GM18517 (cell line): ENCODE data around the gene SETD1A.

Source experiments
- ATAC-seq: cut with Tn5 transposase; IDR thresholded peaks from one replicate; pipeline ENCODE4 v1.9.1; 2021; ENCODE audit warnings: mild to moderate bottlenecking, moderate library complexity; ENCODE audit not compliant: unreplicated experiment

SETD1A gene

DNA sequence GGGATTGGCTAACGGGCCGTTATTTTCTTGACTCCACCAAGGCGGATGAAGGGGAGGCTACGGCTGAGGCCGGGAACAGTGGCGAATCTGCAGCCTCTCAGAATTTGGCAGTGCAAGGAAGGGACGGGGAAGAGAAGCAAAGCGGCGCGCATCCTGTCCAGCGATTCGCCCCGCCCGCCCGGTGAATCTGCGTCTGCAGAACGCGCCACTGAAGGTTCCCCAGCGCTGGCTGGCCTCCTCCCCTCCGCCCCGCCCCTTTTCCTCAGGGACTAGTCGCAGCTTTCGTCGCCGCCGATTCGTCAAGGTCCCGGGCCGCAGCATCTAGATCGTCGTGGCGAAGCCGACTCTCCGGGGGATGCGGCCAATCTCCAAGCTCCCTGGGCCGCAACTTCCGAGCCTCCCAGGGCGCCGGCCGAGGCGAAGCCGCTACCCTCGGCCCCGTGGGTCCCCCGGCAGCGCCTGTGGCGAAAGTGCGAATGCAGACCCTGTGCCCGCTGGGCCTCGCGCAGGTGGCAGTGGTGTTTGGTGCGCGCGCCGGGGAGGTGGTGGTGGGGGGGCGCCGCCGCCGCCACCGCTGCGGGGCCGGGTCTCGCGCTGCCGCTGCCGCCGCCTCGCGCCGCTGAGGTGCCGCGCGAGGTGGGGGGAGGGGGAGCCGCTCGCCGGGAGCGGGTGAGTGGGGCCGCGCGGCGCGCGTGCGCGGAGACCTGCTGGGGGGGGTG is at the start of gene SETD1A:
SETD1A (plus strand) TSS at position 299 of the 719 bp plus-strand sequence. CDS start 978 bp downstream, outside the sequence.
- ATAC-seq, result peak; percentile 65

DNA sequence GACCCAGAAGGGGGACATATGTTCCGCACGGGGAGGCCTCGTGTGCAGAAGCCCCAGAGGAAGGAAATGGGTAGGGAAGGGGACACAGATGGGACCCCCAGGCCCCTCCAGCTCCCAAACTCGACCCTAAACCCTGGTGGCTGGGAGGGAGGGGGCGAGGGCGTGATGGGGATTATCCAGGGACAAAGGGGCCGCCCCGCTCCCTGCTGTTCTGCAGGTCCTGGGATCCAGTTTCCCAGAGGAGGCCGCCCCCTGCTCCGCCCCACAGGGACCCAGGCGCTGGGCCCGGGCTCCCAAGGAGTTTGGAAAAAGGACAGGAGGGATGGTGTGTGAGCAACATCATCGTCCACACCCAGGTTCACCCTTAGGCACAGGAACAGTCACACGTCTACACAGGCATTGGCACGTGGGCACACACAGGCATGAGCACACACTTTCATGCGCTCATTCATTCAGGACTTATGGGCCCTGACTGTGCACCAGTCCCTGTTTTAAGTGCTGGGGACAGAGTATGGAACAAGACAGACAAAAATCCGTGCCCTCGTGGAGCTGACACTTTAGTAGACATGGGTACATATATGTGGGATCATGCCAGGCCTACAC is 47.0 kb upstream of the SETD1A start:
- ATAC-seq, result no peak

DNA sequence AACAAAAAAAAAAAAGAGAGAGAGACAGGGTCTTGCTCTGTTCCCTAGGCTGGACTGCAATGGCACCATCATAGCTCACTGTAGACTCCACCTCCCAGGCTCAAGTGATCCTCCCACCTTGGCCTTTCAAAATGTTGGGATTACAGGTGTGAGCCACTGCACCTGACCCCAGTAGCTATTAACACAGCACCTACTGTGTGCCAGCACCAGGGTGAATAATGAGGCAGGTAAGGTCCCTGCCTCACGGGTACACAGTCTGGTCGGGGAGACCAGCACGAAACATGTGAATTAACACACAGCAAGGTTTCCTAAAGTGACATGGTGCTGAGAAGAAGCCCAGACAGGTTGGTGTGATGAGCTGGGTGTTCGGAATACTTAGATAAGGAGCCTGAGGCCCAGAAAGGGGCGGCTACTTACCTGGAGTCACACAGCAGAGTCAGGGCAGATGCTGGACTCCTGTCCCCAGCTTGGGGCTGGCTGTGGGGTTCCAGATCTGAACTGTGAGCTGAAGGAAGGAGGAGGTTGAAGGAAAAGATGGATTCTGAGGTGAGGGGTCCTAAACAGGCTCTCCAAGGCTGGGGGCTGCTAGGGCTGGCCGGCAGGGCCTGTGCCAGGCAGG is 44.7 kb upstream of the SETD1A start:
- ATAC-seq, result no peak

DNA sequence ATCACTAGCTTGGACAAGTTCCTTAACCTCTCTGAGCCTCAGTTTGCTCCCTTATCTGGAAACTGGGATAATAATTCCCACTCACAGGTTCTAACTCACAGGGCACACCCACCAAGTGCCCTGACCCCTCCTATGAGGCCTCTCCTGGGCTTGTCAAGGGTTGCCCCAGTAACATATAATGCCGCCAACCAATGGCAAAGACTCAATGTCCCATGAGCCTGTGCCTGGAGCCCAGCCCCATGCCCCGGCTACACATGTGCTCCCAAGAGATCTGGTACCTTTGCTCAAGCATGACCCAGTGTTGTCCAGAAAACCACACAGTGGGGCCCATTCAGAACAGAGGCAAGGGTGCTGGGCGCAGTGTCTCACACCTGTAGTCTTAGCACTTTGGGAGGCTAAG is 42.7 kb upstream of the SETD1A start:
- ATAC-seq, result no peak

DNA sequence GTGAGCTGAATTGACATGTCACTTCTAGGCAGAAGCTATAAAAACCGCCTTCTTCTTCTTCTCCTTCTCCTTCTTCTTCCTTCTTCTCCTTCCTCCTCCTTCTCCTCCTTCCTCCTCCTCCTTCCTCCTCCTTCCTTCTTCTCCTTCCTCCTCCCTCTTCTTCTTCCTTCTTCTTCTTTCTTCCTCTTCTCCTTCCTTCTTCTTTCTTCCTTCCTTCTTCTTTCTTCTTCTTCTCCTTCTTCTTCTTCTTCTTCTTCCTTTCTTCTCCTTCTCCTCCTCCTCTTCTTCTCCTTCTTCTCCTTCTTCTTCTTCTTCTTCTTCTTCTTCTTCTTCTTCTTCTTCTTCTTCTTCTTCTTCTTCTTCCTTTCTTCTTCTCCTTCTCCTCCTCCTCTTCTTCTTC is 38.9 kb upstream of the SETD1A start:
- no peak for ATAC-seq

DNA sequence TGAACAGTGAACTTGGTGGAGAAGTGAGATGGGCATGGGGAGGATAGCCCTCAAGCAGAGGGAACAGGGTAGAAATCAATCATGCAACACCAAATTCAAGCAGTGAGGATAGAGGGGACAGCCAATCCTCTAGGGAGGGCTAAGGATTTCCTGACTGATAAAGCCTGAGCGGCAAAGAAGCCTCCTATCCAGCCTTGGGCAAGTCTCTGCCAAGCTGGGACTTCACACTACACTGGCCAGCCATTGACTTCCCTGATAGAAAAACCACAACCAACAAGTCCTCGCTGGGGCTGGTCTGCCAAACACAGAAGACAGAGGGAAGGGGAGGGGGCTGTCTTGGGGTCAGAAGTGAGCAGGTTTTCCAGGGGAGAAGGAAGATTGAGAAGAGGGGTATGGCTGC is 36.7 kb upstream of the SETD1A start:
- no peak for ATAC-seq

DNA sequence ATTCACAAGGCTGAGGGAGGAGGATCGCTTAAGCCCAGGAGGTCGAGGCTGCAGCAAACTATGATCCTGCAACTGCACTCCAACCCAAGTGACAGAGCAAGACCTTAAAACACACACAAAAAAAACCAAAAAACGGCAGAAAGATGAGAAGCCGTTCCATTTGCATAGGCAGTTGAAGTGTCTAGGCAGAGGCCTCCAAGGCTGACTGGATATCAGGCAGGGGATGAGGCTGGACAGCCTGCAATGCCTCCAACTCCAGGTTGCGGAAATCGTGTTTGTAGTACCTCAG is 36.2 kb upstream of the SETD1A start:
- no peak for ATAC-seq

DNA sequence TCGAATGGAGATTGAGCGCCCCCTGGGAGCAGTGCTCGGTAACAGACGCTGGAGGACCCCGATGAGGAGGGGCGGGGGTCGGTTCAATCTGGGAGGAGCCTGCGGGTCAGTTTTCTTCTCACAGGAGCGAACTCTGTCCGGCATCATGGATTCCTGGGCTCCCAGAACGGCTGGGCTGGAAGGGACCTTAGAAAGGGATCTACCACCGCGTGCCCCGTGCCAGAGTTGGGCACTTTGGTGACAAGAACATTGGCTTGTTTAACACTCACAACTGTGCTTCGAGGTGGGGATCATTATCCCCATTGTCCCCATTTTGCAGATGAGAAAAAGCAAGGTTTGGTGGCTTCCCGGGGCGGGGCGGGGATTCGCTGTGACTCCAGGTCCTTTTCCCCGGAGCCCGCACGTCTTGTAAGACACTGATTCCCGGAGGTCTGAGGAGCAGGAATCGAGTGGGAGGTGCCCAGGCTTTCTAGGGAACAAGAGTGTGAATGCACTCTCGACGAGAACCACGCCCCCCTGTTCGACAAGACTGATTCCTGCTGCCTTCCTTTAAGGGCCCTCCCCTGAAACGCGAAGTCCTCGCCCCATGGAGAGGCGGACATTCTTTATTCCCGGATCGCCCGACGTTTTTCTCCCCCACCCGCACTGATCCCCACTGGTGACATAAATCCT is 35.7 kb upstream of the SETD1A start:
- no peak for ATAC-seq

DNA sequence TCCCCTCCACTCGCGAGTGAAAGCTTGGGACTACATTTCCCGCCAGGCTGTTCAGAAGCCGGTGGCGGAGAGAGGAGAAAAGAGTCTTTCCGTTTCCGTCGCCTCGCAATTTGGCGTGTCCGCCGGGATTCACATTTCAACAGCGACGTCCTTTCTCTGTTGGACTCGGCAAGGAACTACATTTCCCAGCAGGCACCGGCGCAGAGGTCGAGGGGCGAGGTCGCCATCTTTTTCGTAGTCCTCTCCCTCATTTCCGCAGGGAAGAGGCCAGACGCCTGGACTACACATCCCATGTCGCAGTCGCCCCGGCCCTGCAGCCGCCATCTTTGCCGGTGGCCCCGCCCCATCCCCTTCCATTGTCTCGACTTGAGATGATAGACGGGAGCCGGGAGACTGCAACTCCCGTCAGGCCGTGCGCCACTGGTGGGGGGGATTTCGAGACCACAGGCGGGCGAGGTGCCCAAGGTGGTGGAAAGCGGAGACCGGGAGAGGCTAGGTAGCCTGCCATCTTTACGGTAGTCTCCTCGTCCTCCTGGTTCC is 35.1 kb upstream of the SETD1A start:
- ATAC-seq, result peak; percentile 78

DNA sequence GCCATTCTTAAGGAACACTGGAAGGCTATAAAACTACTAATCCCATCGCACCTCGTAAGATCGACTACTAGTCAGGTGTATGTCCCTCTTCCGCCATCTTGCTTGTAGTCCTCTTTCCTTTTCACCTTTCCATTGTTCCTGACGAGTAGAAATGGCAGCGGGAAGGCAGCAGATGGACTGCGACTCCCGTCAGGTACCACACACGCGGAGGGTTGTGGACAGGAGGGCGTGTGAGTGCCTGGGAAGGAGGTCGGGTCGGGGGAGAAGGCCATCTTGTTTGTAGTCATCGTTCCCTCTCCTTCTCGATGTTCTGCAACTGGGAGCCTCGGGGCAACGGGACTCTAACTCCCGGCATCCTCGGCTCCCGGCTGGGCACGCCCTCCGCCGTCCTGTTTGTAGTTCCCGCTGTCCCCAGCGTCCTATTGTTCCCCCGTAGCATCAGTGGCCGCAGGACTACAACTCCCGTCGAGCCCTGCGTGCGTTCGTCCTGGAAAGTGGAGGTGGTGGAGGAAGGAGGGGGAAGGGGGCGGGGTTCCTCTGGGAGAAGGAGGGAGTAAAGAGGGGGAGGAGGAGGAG is 34.5 kb upstream of the SETD1A start:
- peak; percentile 64 for ATAC-seq

DNA sequence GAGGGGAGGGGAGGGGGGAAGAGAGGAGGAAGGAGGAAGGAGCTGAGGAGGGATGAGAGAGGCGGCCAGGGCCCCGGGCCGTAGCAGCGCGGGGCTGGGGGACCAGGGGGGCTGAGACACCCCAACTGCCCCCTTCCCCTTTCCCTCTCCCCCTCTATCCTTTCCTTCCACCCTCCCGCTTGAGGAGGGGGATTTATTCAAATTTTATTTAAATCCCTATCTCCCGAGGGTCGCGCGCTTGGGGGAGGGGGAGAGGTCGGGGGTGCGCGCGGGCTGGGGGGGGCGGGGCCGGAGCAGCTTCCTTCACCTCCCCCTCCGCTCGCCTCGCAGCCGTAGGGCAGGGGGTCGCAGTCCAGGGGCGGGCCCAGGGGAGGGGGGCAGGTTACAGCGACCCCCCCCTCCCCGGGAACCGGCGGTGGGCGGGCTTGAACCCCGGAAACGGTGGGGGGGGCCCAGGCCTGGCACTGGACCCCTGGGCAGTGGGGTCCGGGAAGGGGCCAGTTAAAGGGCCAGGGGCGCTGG is 33.9 kb upstream of the SETD1A start, which contains the start of gene FBXL19:
FBXL19 (plus strand) TSS at position 19 of the 522 bp plus-strand sequence. CDS start 2,183 bp downstream, outside the sequence.
- no peak for ATAC-seq

DNA sequence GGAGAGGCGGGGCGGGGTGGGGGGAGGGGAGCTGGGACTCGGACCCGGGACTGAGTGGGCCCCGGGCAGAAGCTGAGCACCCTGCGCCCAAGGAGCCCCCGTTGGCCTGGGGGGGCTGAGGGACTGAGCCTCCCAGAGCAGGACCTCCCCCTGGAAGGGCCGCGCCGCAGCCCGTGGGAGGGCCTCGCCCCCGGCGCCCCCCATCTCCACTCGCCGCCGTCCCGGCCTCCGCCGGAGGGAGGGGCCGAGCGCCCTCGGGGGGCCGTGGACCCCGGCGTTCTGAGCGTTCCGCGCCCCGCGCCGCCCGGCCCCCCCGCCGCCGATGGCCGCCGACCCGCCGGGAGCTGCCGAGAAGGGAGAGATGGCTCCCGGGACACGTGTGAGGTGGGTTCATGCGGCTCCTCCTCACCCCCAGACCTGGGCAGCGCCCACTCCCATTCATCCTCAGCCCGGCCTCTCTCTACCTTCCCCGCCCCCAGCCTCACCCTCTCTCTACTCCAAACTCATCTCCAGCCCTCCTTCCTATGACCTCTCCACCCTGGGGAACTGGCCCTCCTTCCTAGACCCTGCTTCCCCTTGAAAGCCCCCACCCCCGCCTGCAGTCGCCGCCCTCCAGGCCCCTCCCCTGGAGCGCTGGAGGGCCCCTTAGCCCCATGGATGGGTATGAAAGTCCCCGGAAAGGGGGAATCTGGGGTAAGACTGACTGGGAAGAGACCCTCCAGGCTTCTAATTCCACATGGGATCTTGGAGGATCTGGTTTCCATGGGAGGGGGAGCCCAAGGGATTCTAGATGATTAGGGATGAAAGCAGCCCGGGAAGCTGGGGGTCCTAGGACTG is 33.3 kb upstream of the SETD1A start:
- ATAC-seq, result no peak

DNA sequence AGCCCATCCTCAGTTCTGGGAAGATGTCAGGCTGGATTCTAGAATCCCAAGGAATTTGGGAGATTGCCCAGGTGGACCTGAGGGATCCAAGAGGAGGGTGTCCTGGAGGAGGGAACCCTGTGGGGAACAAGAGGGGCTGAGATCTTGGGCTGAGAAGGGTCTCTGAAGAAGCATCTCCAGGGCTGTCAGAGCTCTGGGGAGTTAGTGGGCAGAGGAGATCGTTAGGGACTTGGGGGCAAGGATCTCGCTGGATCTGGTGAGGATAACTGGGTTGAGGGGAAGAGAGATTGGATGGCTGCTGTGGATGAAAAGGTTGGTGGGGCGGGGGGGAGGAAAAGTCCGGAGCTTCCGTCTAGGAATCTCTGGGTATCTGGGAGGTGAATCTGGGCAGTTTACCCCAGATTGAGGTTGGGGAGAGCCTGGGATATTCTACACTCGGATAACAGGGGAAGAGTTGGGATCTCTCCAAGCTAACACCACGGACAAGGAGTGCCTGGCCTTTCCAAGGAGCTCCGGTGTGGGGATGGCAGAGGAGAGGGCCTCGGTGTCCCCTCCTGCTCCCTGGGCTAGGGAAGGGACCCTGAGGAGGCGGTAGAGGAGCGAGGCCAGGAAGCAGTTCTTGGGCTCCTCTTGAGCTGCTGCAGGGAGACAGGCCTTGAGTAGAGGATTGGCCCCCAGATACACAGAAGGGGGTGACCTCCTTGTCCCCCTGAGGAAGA is 32.5 kb upstream of the SETD1A start:
- no peak for ATAC-seq

DNA sequence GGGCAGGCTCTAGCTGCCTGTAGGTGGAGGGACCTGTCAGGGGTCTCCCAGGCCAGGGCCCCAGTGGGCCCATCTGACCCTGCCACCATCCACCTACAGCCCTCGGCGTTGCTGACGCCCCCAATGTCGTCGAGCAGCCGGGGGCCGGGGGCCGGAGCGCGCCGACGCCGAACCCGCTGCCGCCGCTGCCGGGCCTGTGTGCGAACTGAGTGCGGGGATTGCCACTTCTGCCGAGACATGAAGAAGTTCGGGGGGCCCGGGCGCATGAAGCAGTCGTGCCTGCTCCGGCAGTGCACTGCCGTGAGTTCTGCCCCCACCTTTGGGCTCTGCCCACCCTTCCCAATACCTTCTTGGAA is 31.9 kb upstream of the SETD1A start:
- no peak for ATAC-seq

DNA sequence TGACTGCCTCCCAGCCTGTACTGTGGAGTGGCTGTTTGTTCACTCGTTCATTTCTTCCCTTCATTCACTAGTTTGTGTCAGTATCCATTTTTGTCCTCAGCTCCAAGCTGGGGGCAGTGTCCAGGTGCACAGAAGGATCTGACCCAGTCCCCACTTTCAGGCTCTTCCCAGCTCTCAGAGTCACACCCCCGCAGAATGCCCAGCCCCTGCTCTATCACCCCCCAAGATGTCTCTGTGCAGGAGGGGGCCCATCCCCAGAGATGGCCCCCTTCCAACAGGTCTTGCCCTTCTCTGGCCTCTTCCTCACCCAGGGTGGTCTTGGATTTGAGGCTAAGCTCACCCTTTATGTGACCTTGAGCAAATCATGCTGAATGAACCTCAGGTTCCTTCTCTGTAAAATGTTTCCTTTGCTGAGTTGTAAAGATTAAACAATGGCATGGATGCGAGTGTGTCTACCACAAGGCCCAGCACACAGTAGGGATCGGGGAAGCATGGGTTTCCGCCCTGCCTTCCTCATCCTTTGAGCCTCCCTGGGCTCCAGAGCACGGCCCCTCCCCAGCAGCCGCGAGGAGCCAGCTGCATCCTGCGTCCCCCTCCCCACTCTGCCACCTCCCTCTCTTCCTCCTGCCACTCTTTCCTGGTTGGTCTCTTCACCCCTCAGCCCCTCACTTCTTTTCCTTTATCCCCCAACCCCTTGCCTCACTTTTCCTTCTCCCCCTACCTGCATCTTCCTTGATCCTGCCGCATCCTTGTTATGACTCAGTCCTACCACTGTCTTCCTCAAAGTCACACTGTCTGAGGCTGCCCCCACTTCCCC is 31.4 kb upstream of the SETD1A start:
- ATAC-seq, result no peak

DNA sequence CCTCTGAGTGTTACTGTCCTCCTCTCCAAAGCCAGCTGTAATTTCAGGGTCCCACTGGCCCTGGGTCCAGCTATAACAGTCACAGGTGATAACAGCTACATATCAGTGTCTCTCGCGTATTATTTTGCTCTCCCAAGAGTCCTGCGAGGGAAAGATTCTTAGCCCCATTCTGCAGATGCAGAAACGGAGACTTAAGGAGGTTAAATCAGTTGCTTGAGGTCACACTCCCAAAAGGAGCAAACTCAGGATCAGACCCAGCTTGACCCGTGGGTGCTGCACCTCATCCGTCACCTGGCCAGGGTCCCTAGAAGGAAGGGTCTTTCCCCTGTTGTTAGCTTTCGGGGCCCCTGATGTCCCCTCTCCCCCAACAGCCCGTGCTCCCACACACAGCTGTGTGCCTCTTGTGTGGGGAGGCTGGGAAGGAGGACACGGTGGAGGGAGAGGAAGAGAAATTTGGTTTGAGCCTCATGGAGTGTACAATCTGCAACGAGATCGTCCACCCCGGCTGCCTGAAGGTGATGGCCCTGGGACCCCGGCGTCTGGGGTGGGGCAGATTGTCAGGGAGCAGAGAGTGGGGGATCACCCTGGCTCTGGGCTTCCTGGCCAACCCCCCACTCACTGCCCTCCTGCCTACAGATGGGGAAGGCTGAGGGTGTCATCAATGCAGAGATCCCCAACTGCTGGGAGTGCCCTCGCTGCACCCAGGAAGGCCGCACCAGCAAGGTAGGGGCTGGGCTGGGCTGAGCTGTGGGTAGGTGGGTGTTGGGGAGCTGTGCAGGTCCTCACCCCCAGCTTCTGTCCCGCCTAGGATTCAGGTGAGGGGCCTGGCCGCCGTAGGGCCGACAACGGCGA is 30.4 kb upstream of the SETD1A start:
- no peak for ATAC-seq

DNA sequence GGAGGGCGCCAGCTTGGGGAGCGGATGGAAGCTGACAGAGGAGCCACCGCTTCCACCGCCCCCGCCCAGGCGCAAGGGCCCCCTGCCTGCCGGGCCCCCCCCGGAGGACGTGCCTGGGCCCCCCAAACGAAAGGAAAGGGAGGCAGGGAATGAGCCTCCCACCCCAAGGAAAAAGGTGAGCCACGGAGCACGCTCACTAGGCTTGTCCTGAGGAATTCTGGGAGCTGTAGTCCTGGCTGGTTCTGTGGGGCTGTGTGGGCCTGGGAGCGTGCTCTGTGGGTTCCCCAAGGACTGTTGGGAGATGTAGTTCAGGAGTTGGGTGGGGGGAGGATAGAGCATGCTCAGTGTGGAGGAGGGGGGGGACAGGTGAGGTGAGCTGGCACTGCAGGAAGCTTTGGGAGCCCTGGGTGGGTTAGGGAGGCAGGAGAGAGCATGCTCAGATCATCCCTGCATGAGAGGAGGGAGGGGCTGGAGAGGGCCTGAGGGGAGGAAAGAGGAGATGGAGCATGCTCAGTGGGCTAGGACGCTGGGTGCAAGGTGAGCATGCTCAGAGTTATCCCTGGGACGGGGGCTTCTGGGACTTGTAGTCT is 29.7 kb upstream of the SETD1A start:
- ATAC-seq, result no peak
